Neural cell (in vitro differentiated cells): ENCODE results near the gene GPR33. TPM values are rescaled to one million over a fixed set of nuclear protein-coding genes. Genes with fewer than 3 reads are reported as not detected.

Experiments
- H2AFZ ChIP-seq: fragments of 200-600, 300-800 bp; sonication (generic), shearing (Covaris generic); 2 replicates; pipeline ENCODE4 v1.6.0; 2014; ENCODE audit warnings: low read depth, mild to moderate bottlenecking, antibody characterized with exemption, low read length, moderate library complexity
- H3F3A ChIP-seq: fragments of 200-600 bp; shearing (Covaris generic); 2 replicates; pipeline ENCODE4 v1.6.1; 2016; ENCODE audit warnings: mild to moderate bottlenecking, moderate library complexity, mixed read lengths, antibody characterized with exemption, low read length; ENCODE audit not compliant: insufficient read depth, poor library complexity, severe bottlenecking
- H3K27ac ChIP-seq: fragments of 200-600, 300-800 bp; sonication (generic), shearing (Covaris generic); 2 replicates; pipeline ENCODE4 v1.5.1; 2014; ENCODE audit warnings: mild to moderate bottlenecking, low read length, moderate library complexity
- H3K27me3 ChIP-seq: fragments of 300-800, 200-600 bp; sonication (generic), shearing (Covaris generic); 2 replicates; pipeline ENCODE4 v1.6.0; 2014; ENCODE audit warnings: mild to moderate bottlenecking, low read depth, low read length, moderate library complexity; ENCODE audit not compliant: insufficient read depth
- H3K36me3 ChIP-seq: fragments of 300-800, 200-600 bp; sonication (generic), shearing (Covaris generic); 2 replicates; pipeline ENCODE4 v1.5.1; 2014; ENCODE audit warnings: mild to moderate bottlenecking, antibody characterized with exemption, low read length, moderate library complexity; ENCODE audit not compliant: insufficient read depth
- H3K4me2 ChIP-seq: fragments of 300-800, 200-600 bp; sonication (generic), shearing (Covaris generic); 2 replicates; pipeline ENCODE4 v1.6.0; 2014; ENCODE audit warnings: mild to moderate bottlenecking, low read length
- H3K4me3 ChIP-seq: fragments of 300-800, 200-600 bp; sonication (generic), shearing (Covaris generic); 2 replicates; pipeline ENCODE4 v1.5.1; 2014; ENCODE audit warnings: mild to moderate bottlenecking, low read length, moderate library complexity
- H3K79me2 ChIP-seq: fragments of 200-600 bp; shearing (Covaris generic); replicated peaks from 2 replicates; pipeline ENCODE4 v1.6.0; 2014; ENCODE audit warnings: mild to moderate bottlenecking, low read length, moderate library complexity; ENCODE audit not compliant: insufficient read depth
- H3K9ac ChIP-seq: fragments of 300-800, 200-600 bp; sonication (generic), shearing (Covaris generic); 2 replicates; pipeline ENCODE4 v1.6.1; 2016; ENCODE audit warnings: mild to moderate bottlenecking, low read length, mixed read lengths
- H3K9me2 ChIP-seq: fragments of 200-600 bp; shearing (Covaris generic); 2 replicates; pipeline ENCODE4 v1.6.1; 2016; ENCODE audit warnings: mild to moderate bottlenecking, low read length, mixed read lengths; ENCODE audit not compliant: insufficient read depth
- H3K9me3 ChIP-seq: fragments of 200-600, 300-800 bp; sonication (generic), shearing (Covaris generic); 2 replicates; pipeline ENCODE4 v1.6.1; 2016; ENCODE audit warnings: mild to moderate bottlenecking, mixed run types, low read length, moderate library complexity, mixed read lengths
- H4K20me1 ChIP-seq: fragments of 200-600 bp; shearing (Covaris generic); 2 replicates; pipeline ENCODE4 v1.6.1; 2016; ENCODE audit warnings: mild to moderate bottlenecking, mixed run types; ENCODE audit not compliant: insufficient read depth
- EP300 ChIP-seq: fragments of 450-650 bp; conservative IDR thresholded peaks from 2 replicates; pipeline ENCODE4 v1.6.1; 2014; ENCODE audit warnings: antibody characterized with exemption, mild to moderate bottlenecking, moderate library complexity; ENCODE audit not compliant: poor library complexity, severe bottlenecking
- EZH2 ChIP-seq: fragments of 200-600, 300-800 bp; shearing (Covaris generic), sonication (generic); IDR thresholded peaks from 2 replicates; pipeline ENCODE4 v1.6.1; 2014; ENCODE audit warnings: antibody characterized with exemption, low read length, borderline replicate concordance, mild to moderate bottlenecking; ENCODE audit not compliant: insufficient read depth, poor library complexity, severe bottlenecking
- MXI1 ChIP-seq: fragments of 450-650 bp; conservative IDR thresholded peaks from 2 replicates; pipeline ENCODE4 v1.6.1; 2014; ENCODE audit warnings: antibody characterized with exemption, mild to moderate bottlenecking; ENCODE audit not compliant: poor library complexity, severe bottlenecking
- POLR2AphosphoS5 ChIP-seq: IDR thresholded peaks from 2 replicates; pipeline ENCODE4 v1.6.1; 2012
- RAD21 ChIP-seq: fragments of 450-650 bp; conservative IDR thresholded peaks from 2 replicates; pipeline ENCODE4 v1.6.1; 2014; ENCODE audit warnings: antibody characterized with exemption, mild to moderate bottlenecking, moderate library complexity
- SMC3 ChIP-seq: fragments of 450-650 bp; conservative IDR thresholded peaks from 2 replicates; pipeline ENCODE4 v1.6.1; 2014; ENCODE audit warnings: antibody characterized with exemption, mild to moderate bottlenecking, moderate library complexity; ENCODE audit not compliant: poor library complexity
- TAF1 ChIP-seq: IDR thresholded peaks from 2 replicates; pipeline ENCODE4 v1.6.1; 2012; ENCODE audit warnings: low read depth
- polyA plus RNA-seq: library from polyadenylated mRNA; depleted of rRNA; stranded (reverse); fragments of >200 nt; gene quantifications from 2 replicates; pipeline ENCODE4 v1.2.3, GENCODE V29; 2014
- TF ChIP-seq, protein P1 (sequence below): IDR thresholded peaks from 2 replicates; pipeline ENCODE4 v1.6.1; 2012; ENCODE audit warnings: borderline replicate concordance
- TF ChIP-seq, protein P2 (sequence below): fragments of 450-650 bp; IDR thresholded peaks from 2 replicates; pipeline ENCODE4 v1.5.1; 2014; ENCODE audit warnings: antibody characterized with exemption, mild to moderate bottlenecking, moderate library complexity; ENCODE audit not compliant: poor library complexity, severe bottlenecking

The GPR33 gene
- polyA plus RNA-seq, 1 donor from 2014 or later: not detected

DNA sequence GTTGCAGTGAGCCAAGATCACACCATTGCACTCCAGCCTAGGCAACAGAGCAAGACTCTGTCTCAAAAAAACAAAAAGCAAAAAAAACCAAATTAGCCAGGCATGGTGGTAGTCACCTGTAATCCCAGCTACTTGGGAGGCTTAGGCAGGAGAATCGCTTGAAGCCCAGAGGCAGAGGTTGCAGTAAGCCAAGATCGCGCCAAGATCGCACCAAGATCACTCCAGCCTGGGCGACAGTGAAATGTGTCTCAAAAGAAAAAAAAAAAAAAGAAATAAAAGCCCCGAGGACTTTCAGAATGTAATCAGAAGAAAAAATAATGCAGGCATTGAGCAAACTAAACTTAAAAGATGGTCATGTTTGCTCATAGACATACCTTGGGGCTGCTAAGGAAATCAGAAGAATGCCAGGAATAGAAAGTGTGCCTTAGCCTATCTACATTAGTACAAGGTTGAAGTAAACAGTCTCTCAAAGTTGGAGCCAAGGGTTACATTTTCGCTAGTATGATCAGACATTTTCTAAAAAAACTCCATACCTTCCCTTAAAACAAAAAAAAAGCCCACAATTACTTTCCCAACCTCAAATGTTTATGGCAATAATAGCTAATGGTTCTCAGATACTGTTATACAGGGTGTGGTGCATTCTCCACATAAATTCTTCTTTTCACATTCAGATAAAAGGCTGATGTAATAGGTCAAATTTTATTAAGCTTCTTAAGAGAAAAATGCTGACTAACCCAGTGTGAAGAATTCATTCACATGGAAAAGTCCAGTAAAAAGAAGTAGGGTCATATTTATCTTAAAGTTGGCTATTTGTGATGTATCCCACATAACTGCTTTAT, 46.3 kb downstream of the GPR33 start:
- no peak overlapping the region for H3K27ac ChIP-seq
- no peak overlapping the region for H3K4me2 ChIP-seq
- H3K9ac ChIP-seq: no peak overlapping the region
- H2AFZ ChIP-seq: no peak overlapping the region
- H3K36me3 ChIP-seq: no peaks in the 10 kb centered on the region
- no peaks in the 10 kb centered on the region for H3K79me2 ChIP-seq
- H3F3A ChIP-seq: no peaks in the 10 kb centered on the region
- H4K20me1 ChIP-seq: no peaks in the 10 kb centered on the region
- H3K9me3 ChIP-seq: no peaks in the 10 kb centered on the region
- TF ChIP-seq, protein P1, sequence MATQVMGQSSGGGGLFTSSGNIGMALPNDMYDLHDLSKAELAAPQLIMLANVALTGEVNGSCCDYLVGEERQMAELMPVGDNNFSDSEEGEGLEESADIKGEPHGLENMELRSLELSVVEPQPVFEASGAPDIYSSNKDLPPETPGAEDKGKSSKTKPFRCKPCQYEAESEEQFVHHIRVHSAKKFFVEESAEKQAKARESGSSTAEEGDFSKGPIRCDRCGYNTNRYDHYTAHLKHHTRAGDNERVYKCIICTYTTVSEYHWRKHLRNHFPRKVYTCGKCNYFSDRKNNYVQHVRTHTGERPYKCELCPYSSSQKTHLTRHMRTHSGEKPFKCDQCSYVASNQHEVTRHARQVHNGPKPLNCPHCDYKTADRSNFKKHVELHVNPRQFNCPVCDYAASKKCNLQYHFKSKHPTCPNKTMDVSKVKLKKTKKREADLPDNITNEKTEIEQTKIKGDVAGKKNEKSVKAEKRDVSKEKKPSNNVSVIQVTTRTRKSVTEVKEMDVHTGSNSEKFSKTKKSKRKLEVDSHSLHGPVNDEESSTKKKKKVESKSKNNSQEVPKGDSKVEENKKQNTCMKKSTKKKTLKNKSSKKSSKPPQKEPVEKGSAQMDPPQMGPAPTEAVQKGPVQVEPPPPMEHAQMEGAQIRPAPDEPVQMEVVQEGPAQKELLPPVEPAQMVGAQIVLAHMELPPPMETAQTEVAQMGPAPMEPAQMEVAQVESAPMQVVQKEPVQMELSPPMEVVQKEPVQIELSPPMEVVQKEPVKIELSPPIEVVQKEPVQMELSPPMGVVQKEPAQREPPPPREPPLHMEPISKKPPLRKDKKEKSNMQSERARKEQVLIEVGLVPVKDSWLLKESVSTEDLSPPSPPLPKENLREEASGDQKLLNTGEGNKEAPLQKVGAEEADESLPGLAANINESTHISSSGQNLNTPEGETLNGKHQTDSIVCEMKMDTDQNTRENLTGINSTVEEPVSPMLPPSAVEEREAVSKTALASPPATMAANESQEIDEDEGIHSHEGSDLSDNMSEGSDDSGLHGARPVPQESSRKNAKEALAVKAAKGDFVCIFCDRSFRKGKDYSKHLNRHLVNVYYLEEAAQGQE: no peak
- no peak for TF ChIP-seq EP300
- TF ChIP-seq, protein P2, sequence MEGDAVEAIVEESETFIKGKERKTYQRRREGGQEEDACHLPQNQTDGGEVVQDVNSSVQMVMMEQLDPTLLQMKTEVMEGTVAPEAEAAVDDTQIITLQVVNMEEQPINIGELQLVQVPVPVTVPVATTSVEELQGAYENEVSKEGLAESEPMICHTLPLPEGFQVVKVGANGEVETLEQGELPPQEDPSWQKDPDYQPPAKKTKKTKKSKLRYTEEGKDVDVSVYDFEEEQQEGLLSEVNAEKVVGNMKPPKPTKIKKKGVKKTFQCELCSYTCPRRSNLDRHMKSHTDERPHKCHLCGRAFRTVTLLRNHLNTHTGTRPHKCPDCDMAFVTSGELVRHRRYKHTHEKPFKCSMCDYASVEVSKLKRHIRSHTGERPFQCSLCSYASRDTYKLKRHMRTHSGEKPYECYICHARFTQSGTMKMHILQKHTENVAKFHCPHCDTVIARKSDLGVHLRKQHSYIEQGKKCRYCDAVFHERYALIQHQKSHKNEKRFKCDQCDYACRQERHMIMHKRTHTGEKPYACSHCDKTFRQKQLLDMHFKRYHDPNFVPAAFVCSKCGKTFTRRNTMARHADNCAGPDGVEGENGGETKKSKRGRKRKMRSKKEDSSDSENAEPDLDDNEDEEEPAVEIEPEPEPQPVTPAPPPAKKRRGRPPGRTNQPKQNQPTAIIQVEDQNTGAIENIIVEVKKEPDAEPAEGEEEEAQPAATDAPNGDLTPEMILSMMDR: no peak
- TF ChIP-seq POLR2AphosphoS5: no peak
- no peak for TF ChIP-seq RAD21
- TF ChIP-seq EZH2: no peak
- TF ChIP-seq TAF1: no peak
- no peak for TF ChIP-seq SMC3
- no peak for TF ChIP-seq MXI1
- H3K9me2 ChIP-seq: no peaks in the 10 kb centered on the region
- H3K27me3 ChIP-seq: no peaks in the 10 kb centered on the region
- H3K4me3 ChIP-seq: no peak overlapping the region

DNA sequence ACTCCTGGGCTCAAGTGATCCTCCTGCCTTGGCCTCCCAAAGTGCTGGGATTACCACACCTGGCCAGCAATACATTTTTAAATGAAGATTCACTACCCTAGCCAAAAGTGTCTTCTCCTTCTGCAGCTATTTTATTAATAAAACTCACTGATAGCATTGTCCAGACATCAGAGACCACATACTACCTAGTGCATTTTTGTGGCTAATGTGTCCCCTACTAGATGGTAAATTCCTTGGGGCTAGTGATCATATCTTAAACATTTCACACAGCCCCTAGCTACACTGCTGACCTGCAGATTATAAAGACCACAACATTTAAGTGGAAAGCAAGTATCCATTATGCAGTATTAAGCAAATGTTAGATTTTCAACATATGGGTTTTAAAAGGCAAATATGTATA, 47.6 kb downstream of the GPR33 start:
- no peak overlapping the region for H2AFZ ChIP-seq
- TF ChIP-seq TAF1 (no peak), POLR2AphosphoS5 (no peak), SMC3 (no peak), MXI1 (no peak), EP300 (no peak), RAD21 (no peak), EZH2 (no peak)
- TF ChIP-seq, protein P2: no peak
- TF ChIP-seq, protein P1: no peak

More for the DNA sequence above, 47.6 kb downstream of the GPR33 start:
- Histone ChIP-seq H3K9me2 (no peaks in the 10 kb centered on the region), H3K27me3 (no peaks in the 10 kb centered on the region), H3K9me3 (no peaks in the 10 kb centered on the region), H3K4me2 (no peak overlapping the region), H3K27ac (no peak overlapping the region), H4K20me1 (no peaks in the 10 kb centered on the region), H3K79me2 (no peaks in the 10 kb centered on the region), H3K4me3 (no peak overlapping the region), H3K9ac (no peak overlapping the region), H3F3A (no peaks in the 10 kb centered on the region), H3K36me3 (no peaks in the 10 kb centered on the region)
